HG03175 (cell line): ENCODE measurements around the gene COL16A1.

Source experiments
- ATAC-seq: cut with Tn5 transposase; IDR thresholded peaks from one replicate; pipeline ENCODE4 v1.9.1; 2021; ENCODE audit warnings: mild to moderate bottlenecking, moderate library complexity; ENCODE audit not compliant: unreplicated experiment

COL16A1 gene

DNA sequence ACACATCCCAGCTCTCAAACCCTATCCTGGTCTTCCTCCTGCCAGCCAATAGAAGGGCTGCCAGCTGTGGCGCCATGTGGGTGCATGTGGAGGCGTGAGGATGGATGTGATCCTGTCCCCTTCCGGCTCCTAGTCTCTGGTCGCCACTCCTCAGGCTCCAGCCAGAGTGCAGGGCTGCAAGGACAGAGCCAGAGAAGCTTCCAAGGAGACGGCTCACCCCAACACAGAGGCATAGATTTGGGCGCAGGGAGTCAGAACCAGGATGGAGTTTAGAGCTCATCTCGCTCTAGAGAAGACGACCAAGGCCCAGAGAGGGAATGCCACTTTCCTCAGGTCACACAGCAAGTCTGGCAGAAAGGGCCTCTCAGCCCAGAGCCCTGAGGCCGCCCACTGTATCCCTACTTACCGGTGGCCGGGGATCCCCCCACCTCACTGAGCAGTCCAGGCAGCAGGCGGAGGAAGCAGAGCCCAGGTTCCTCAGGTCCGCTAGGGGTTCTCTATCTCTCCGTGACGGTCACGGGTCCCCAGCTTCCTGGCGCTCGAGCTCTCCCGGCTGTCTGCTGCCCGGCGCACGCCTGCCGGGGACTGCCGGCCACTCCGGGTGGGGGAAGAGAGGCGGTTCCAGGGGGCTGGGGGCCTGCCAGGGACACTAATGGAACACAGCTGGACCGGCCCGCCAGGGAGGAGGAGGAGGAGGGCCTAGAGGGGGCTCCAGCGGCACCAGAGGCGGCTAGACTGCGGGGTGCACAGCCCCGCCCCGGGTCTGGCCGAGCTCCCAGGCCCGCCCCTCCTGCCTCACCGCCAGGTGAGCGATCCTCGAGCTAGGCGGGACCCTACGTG lies at the start of gene COL16A1:
Gene COL16A1 (minus strand): TSS at position 587 of the 840 bp plus-strand sequence. CDS start 1,824 bp downstream, outside the sequence.
- ATAC-seq, result no peak

DNA sequence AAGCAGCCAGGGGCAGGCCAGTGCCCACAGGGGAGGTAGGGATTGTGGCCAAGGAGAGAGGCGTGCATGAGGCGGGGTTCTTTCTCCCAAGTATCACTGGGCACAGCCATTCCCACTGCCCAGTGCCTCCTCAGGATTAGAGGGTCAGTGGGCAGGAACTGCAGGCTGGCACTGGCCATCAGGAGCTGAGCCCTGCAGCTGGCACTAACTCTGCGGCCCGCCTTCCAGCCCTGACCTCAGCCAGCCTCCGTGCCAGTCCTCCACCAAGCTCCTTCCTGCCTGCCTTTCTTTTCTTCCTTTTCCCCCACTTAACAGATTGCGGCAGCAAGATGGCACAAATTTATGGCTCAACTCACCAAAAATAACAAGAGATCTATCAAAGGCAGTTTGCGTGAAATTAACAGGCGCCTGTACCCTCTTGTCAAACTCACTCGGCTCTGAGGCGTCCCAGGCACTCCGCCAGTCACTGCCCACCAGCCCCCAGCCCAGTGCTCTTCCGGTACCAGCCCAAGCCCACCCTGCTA lies 49.2 kb upstream of the COL16A1 start:
- ATAC-seq, result no peak

DNA sequence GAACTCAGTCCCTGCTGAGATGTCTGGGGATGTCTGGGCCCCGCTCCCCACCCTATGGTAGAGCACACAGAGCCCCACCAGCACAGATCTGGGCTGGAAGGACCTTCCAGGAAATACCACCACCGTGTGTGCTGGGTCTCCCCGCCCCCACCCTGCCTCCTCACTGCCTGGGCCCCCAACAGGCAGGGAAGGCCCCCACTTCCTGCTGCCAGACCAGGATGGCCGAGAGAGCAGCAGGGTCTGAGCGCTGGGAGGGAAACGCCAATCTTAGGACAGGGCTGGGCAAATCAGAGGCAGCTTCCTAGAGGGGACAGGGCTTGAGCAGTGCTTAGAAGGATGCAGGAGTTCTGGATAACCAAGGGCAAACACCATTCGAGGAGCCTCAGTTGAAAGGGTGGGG lies 48.4 kb upstream of the COL16A1 start:
- ATAC-seq, result no peak

DNA sequence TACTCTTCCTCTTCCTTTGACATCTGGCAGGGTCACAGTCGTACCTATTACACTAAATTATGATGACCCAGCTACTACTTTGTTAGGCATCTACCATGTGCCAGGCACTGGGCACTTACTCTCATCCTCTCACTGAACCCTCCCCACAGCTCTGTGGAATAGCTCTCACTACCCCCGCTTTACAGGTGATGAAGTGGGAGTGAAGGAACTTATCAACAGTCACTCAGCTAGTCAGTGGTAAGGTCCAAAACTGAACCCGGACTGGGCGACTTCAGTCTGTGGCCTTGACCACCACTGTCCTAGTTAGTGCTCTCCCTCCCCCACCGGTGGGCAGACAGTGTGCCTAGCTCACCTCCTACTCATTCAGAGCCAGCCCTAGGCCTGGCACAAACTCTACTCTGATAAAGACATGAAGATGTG lies 48.0 kb upstream of the COL16A1 start:
- ATAC-seq, result no peak

DNA sequence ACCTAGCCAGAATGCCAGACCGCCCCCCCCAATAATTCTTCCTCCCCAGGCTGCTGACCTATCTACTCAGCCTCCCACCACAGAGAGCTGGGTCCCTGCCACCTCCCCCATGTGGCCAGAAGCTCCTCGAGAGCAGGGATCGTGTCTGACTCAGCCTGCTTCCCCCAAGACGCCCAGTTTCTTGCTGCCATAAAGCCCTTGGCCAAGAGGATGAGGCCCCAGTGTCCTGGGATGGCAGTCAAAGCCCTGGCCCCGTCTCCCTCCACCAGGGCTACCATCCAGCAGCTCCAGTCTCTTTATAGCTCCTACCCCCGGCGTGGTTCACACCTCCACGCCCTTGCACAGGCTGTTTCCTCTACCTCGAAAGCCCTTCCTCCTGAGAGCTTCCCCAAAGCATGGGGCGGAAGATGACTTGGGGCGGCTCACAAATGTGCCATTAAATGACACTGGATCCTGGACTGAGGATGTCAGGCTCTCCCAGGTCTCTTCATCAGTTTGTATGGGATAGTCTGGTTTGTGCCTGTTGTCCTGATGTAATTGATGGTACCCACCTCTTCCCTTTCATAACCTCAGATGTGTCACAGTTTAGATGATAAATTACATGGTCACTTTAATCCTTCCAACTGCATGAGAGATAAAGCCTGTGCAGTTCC lies 47.2 kb upstream of the COL16A1 start:
- ATAC-seq, result no peak

DNA sequence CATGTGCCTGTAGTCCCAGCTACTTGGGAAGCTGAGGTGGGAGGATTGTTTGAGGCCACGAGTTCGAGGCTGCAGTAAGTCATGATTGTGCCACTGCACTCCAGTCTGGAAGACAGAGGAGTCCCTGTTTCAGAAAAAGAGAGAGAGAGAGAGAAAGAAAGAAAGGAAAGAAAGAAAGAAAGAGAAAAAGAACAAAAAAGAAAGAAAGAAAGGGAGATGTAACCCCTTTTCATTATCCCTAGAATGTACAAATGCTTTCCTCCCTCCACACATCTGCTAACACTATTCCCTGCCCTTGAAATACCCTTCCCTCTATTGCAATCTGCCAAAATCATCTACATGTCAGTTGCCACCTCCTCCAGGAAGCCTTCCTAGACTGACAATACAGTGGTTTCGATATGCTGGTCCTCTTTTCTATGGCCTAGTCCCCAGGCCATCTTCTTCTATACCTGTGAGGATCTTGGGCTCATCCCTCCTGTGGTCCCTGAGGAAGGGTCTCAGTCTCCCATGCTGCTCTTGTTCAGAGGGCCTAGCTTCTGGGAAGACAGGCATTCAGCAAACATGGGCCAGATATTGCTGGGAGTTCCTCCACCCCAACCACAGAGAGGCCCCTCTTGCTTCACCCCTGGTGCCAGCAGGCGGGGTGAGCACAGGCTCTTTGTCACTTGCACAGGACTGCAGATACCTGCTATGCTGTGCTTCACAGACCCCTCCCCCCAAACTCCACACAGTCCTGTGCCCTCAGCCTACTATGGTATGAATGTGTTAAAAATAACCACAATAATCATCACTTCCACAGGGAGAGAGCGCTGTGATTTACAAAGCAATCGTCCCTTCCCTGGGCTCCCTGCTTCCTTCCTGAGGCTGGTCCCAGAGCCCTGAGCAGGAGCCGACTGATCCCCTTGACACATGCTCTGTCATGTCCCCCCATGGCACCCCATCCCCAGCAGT lies 46.2 kb upstream of the COL16A1 start:
- ATAC-seq, result no peak

DNA sequence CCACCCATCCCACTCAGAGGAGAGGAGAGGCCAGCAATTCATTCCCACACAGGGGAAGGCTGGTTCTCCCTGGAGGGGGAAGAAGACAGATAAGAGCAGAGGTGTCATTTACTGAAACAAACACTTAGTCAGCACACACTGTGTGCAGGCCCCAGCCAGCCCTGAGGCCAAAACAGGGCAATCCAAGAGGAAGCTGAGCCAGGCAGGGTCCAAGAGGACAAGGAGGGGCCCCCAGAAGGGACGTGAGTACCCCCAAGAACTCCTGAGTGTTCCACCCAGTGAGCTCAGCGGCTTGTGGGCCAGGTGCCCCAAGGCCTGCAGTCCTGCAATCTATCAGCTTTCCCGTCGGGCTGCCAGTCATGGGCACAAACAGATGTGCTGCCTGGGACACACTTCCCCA lies 44.5 kb upstream of the COL16A1 start:
- no peak for ATAC-seq

DNA sequence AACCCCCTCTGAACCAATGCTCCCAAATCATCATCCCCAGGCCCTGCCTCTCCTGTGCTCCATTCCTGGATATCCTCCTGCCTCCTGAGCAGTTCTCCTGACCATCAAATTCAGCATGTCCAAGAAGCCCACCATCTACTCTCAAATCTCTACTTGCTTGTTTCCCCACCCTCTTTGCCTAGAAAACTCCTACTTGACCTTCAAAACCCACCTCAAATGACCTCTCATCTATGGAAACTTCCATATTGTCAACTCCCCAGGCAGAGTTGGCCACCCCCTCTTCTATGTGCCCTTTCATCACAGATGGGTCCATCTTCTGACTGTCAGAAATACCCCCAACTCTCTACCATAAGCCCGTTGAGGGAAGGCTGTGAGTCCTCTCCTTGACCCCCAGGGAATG lies 43.5 kb upstream of the COL16A1 start:
- no peak for ATAC-seq

DNA sequence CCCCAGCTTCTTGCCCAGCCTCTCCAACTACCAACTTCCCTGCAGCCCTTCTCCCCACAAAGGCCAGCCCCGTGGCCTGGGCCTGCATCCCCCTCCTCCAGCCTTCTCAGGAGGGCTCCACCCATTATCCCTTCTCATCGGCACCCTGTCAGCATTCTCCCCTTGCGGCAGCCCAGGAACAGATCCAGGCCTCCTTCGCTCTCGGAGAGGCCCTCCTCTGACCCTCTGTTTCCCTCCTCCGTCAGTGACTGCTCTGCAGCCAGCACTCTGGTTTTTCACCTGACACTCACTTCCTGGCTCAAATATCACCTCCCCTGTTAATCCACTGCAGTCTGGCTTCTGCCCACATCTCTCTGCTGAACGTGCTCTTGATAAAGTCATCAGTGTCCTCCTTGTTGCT lies 42.9 kb upstream of the COL16A1 start:
- no peak for ATAC-seq

DNA sequence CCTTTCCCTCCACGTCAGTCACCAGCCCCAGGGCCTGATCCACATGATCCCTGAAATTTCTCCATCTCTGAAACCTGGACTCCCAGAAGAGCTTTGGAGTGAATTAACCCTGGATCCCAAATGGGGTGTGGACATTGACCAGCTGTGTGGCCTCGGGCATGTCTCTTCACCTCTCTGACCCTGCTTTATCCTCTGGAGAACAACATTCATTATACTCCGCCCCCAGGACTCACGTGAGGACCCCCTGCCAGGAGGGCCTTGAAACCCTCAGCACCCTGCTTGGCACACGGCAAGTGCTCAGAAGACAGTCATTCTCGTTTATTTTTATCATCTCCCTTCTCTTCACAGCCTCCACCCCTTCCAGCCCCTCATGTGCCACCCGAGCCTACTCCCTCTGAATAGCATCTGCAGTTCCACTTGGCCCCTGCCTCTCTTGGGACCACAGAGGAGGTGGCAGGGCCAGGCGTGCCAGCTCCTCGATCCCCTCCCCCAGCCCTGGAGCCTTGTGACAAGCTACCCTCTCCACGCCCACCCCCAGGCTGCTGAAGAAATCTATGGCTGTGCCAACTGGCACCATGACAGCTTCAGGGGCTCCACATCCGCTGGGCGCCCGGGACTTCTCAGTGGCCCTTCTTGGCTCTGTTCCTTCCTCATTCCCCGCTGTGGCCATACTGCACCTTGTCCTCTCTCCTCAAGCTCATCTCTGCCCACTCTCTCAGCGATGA lies 42.3 kb upstream of the COL16A1 start:
- no peak for ATAC-seq

DNA sequence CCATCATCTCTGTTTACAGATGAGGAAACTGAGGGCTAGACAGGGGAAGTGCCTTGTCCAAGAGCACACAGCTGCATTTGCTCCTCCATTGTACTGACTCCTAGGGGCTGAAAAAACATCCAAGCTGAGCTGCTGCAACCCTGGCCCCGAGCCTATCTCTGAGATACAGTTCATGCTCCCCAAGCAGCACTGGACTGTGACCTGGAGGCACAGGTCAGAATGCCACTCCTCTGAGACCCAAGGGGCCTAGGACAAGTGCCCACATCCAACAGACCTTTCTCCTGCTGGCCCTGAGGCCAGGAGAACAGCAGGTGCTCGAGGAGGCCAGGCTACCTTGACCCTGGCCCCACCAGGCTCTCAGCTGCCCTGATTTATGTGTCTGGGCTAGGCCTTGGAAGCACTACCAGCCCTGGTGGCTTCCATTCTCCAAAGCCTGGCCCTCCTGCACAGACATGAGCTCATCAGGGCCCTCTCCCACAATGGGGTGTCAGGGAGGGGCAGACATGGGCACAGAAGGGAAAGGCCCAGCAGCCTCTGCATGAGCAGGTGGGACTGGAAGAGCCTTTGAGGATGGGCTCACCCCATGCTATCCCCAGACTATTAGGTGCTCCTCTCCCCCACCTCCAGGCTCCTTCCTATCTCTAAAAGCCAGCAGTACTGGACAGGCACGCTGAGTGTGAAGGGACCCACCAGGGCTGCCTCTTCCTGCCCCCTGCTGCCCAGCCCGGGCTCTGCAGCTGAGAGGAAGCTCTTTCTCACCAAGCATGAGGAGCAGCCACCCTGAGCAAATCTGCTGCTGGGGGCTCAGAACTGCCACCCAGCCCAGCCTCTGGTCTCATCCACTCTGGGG lies 41.5 kb upstream of the COL16A1 start:
- no peak for ATAC-seq

DNA sequence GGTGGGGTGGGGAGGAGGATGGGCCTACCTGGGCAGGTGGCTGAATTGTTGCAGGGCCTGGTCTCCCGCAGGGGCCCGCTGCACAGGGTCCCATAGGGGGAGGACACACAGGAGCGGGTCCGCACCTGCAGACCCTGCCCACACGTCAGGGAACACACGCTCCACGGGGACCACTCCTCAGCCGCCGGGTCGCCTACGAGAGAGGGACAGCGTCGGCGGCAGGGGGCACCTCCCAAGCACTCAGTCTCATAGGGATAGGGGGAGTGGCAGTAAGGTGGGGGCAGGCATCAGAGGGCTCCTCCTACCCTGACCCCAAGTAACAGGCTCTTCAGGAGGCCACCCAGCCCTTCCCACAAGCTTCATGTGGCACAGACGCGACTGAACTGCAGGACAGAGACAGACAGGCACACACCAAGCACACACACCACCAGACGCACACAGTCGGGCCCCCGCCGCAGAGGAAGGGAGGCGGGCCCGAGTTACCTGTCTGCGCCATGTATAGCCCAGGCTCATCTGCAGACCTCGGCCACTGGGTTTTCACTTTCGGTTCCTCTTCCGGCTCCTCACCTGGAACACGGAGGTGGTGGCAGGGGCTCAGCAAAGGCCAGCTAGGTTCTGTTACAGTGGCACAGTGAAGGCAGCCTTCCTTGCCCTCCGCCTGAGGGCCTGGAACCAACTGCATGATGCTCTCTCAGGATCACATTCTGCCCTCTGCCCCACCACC lies 40.5 kb upstream of the COL16A1 start:
- ATAC-seq, result peak; percentile 80

DNA sequence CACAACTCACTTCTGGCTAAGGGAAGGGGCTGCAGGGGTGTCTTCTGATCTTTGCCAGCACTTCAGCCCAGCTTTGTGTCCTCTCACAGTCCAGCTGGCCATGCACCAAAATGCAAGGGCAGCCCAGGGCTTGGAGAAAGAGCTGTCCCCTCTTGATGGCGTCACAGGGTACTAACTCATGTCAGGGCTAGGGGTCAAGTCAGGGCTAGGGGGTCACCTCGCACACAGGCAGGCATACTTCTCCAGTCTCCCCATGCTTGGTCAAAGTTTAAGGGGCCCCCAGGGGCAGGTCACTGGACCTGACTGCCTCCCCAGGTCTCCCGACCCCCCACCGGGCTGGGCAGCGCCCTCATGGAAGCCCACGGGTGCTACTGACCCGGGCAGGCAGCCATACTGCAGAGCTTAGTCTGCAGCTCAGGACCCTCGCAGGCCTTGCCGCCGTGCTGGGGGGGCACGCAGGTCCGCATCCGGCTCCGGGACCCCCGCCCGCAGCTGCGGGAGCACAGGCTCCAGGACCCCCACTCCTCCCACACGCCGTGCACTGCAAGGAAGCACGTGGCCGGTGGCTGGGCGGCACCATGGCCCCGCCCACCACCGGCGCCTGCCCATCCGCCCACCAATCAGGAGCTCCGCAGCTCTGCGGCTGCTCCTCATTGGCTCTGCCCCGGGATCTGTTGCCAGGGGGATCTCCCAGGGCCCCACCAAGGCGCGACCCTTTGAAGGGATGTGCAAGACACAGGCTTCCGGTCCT lies 38.8 kb upstream of the COL16A1 start:
- ATAC-seq, result no peak

DNA sequence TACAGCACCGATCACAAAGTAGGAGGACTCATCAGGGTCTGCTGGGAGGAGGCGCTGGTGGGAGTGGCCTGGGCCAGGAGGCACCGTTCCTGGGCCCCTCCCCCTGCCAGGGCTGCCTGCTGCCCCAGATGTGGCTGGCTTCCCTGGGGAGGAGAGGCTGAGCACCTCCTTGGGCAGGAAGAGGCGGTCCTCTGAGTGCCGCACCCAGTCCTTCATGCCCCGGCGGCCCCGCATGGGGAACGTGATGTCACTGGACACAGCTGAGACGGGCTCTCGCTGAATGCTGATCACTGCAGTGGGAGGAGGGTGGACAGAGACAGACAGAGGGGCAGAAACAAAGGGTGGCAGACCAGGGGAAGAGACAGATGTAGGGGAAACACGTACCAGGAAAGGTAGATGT lies 35.5 kb upstream of the COL16A1 start:
- ATAC-seq, result no peak

DNA sequence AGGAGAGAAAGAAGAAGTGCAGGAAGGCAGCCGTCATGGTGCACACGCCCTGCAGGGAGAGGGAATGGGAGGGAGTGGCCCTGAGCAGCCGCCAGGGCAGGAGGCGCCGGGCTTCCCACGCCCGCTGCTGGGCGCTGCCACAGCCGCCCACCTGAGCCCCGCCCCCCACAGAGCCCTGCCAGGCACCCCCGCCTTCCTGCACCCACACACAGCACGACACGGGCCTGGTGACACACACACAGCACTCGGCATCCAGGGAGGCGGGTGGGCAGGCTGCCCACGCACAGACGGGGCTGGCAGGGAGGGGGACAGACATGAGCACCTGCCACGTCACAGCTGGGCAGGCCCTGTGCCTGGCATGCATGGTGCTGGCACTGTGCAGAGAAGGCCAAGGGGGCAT lies 32.9 kb upstream of the COL16A1 start:
- ATAC-seq, result no peak

DNA sequence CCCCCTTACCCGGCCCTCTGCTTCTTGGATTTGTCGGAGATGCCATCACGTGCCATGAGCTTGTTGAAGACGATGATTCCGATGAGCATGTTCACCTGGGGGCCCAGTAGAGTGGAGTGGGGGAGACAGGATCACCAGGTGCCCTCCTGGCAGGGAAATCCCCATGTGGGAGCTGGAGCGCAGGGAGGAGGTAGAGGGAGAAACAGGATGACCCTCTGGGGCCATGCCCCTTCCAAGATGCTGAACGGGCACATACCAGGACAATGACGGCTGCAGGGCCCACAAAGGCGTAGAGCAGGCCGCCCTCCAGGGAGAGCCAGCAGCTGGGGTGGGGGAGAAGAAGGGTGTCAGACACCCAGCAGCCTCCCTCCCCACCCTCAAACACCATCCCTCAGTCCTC lies 31.8 kb upstream of the COL16A1 start:
- no peak for ATAC-seq

DNA sequence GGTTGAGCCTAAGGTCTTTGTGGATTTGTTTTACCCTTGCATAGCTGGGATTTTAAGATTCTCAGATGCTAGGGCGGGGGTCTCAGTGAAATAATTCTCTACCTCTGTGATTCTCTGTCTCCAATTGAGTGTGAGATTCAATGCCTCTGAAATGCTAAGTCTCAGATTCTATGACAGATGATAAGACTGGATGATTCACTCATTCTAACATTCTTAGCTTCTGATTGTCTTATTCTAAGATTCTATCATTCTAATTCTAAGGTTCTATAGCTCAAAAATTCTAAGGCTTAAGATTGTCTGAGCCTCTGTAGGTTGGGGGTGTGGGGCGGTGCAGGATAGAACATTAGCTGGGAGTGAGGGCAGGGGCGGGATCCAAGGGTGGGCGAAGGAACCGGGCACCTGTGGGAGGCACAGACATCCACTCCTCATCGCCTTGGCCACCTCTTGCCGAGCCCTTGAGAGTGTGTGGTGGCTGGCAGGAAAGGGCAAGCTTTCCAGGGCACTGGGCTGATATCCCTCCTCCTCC lies 30.8 kb upstream of the COL16A1 start:
- no peak for ATAC-seq
